SK-N-SH (cell line): ENCODE data around the gene SEMA3C.

ENCODE experiments used
- CTCF ChIP-seq: fragments of 200-600 bp; sonication (generic); IDR thresholded peaks from 2 replicates; pipeline ENCODE4 v1.6.1; 2017; ENCODE audit warnings: antibody characterized with exemption, mild to moderate bottlenecking, moderate library complexity
- EP300 ChIP-seq, 2 experiments: IDR thresholded peaks; 2 replicates each; pipeline versions ENCODE4 v1.4.0 to v1.6.1; 2012; ENCODE audit warnings: borderline replicate concordance in 1 of 2, low read depth in 1 of 2, low read length in 1 of 2
- EZH2phosphoT487 ChIP-seq: fragments of 200-600 bp; sonication (generic); IDR thresholded peaks from 2 replicates; pipeline ENCODE4 v1.6.1; 2017; ENCODE audit warnings: low read depth, mixed run types, mild to moderate bottlenecking, antibody characterized with exemption, moderate library complexity, borderline replicate concordance
- FOXJ3 ChIP-seq: sonication (generic); formaldehyde crosslinking; IDR thresholded peaks from 2 replicates; pipeline ENCODE4 v1.5.1; 2020; ENCODE audit warnings: mild to moderate bottlenecking, missing genetic modification reagents
- GABPA ChIP-seq: IDR thresholded peaks from 2 replicates; pipeline ENCODE4 v1.4.0; 2012; ENCODE audit warnings: low read depth, mild to moderate bottlenecking
- MXI1 ChIP-seq: IDR thresholded peaks from 2 replicates; pipeline ENCODE4 v1.6.1; 2012; ENCODE audit warnings: mild to moderate bottlenecking, low read depth, low read length, improper control_type of control experiment
- POLR2AphosphoS5 ChIP-seq: IDR thresholded peaks from 2 replicates; pipeline ENCODE4 v1.6.1; 2012; ENCODE audit warnings: low read depth, low read length
- REST ChIP-seq: IDR thresholded peaks from 2 replicates; pipeline ENCODE4 v1.6.1; 2012; ENCODE audit warnings: mild to moderate bottlenecking, low read depth, low read length, moderate library complexity
- TAF1 ChIP-seq: IDR thresholded peaks from 2 replicates; pipeline ENCODE4 v1.6.1; 2012; ENCODE audit warnings: low read depth, mild to moderate bottlenecking, low read length, moderate library complexity, borderline replicate concordance
- YY1 ChIP-seq: IDR thresholded peaks from 2 replicates; pipeline ENCODE4 v1.4.0; 2012; ENCODE audit warnings: low read depth, mild to moderate bottlenecking

- TF ChIP-seq FOXJ3 (CRISPR knock-in tag) (no peak), GABPA (no peak), MXI1 (no peak), CTCF (no peak), EZH2phosphoT487 (no peak), REST (no peak), POLR2AphosphoS5 (no peak), TAF1 (no peak), EP300 (IDR thresholded peaks at IDR 0.05; ENCODE audit: borderline replicate concordance in 1 of 2, low read depth in 1 of 2, low read length in 1 of 2) (no peak), YY1 (no peak)
Observed at GRCh38 chr7:80764132-80764531, 154.7 kb downstream of the SEMA3C start.
